GM12878 (cell line): ENCODE measurements around the gene TMIGD2.

Experiments
- CHD2 ChIP-seq: IDR thresholded peaks from 2 replicates; pipeline ENCODE4 v1.6.1; 2011; ENCODE audit warnings: low read depth, low read length, improper control_type of control experiment, borderline replicate concordance
- CTCF ChIP-seq, 3 experiments: IDR thresholded peaks in 2 of 3; conservative IDR thresholded peaks in 1 of 3; 2 replicates each; pipeline ENCODE4 v1.5.1; 2011; ENCODE audit warnings: low read depth in 3 of 3, low read length in 3 of 3, mild to moderate bottlenecking in 3 of 3, control low read depth in 2 of 3, moderate library complexity in 2 of 3, inconsistent platforms in 1 of 3, mixed read lengths in 1 of 3; ENCODE audit not compliant: control insufficient read depth in 2 of 3, insufficient read depth in 1 of 3; ENCODE audit errors: extremely low read depth in 1 of 3
- DPF2 ChIP-seq: fragments of 450-650 bp; IDR thresholded peaks from 2 replicates; pipeline ENCODE4 v1.6.1; 2017; ENCODE audit warnings: mild to moderate bottlenecking
- EP300 ChIP-seq, 2 experiments: fragments of 150-350 bp in 1 of 2; IDR thresholded peaks; 2 replicates each; pipeline ENCODE4 v1.6.1; 2011 to 2012; ENCODE audit warnings: low read depth in 2 of 2, low read length in 2 of 2, borderline replicate concordance in 1 of 2, improper control_type of control experiment in 1 of 2, inconsistent platforms in 1 of 2; ENCODE audit not compliant: control insufficient read depth in 1 of 2
- HCFC1 ChIP-seq: fragments of 150-350 bp; IDR thresholded peaks from 2 replicates; pipeline ENCODE4 v1.6.1; 2014; ENCODE audit warnings: low read length
- KDM1A ChIP-seq: fragments of 200-600 bp; sonication (generic); IDR thresholded peaks from 2 replicates; pipeline ENCODE4 v1.6.1; 2016; ENCODE audit warnings: borderline replicate concordance
- MAX ChIP-seq: IDR thresholded peaks from 2 replicates; pipeline ENCODE4 v1.6.1; 2012; ENCODE audit warnings: low read depth, low read length, improper control_type of control experiment
- MYC ChIP-seq: IDR thresholded peaks from 2 replicates; pipeline ENCODE4 v1.6.1; 2011; ENCODE audit warnings: mild to moderate bottlenecking, low read length, moderate library complexity, inconsistent platforms; ENCODE audit not compliant: insufficient read depth, insufficient replicate concordance, insufficient read length, severe bottlenecking
- PML ChIP-seq: IDR thresholded peaks from 2 replicates; pipeline ENCODE4 v1.6.1; 2012; ENCODE audit warnings: low read length, inconsistent platforms
- REST ChIP-seq: IDR thresholded peaks from 2 replicates; pipeline ENCODE4 v1.6.1; 2012; ENCODE audit warnings: mild to moderate bottlenecking, low read depth, low read length
- SIN3A ChIP-seq: IDR thresholded peaks from 2 replicates; pipeline ENCODE4 v1.6.1; 2012; ENCODE audit warnings: low read depth, low read length, improper control_type of control experiment
- SIX5 ChIP-seq: IDR thresholded peaks from 2 replicates; pipeline ENCODE4 v1.6.1; 2011; ENCODE audit warnings: mild to moderate bottlenecking, low read depth, low read length, moderate library complexity; ENCODE audit not compliant: severe bottlenecking
- SP1 ChIP-seq: IDR thresholded peaks from one replicate; pipeline ENCODE4 v1.6.1; 2011; ENCODE audit warnings: low read depth, low read length
- TCF3 ChIP-seq: IDR thresholded peaks from 2 replicates; pipeline ENCODE4 v1.6.1; 2012; ENCODE audit warnings: low read depth, mild to moderate bottlenecking, low read length, borderline replicate concordance; ENCODE audit not compliant: insufficient read depth

- TF ChIP-seq MAX: no peak
- no peak for TF ChIP-seq SIN3A
- no peak for TF ChIP-seq CTCF (IDR thresholded peaks at IDR 0.05 in 2 of 3, conservative IDR thresholded peaks at IDR 0.05 in 1 of 3; ENCODE audit: control insufficient read depth in 2 of 3, extremely low read depth in 1 of 3, insufficient read depth in 1 of 3, low read depth in 3 of 3, low read length in 3 of 3)
- TF ChIP-seq HCFC1: no peak
- TF ChIP-seq CHD2: no peak
- TF ChIP-seq DPF2: no peak
- no peak for TF ChIP-seq TCF3
- no peak for TF ChIP-seq SIX5
- no peak for TF ChIP-seq KDM1A
- no peak for TF ChIP-seq REST
- TF ChIP-seq PML: no peak
- TF ChIP-seq SP1: no peak
- TF ChIP-seq EP300 (IDR thresholded peaks at IDR 0.05; ENCODE audit: borderline replicate concordance in 1 of 2, control insufficient read depth in 1 of 2, low read depth in 2 of 2, low read length in 2 of 2): no peak
- TF ChIP-seq MYC: no peak
These were observed 35.8 kb downstream of the TMIGD2 start for GRCh38 chr19:4266253-4267000.
